Measurements from ENCODE around the gene THY1.
"Not testable (repeated sequence)": the region's sequence is repeated elsewhere in the genome, so short reads cannot be mapped to it uniquely, and the experiment has no call there.

The THY1 gene

DNA sequence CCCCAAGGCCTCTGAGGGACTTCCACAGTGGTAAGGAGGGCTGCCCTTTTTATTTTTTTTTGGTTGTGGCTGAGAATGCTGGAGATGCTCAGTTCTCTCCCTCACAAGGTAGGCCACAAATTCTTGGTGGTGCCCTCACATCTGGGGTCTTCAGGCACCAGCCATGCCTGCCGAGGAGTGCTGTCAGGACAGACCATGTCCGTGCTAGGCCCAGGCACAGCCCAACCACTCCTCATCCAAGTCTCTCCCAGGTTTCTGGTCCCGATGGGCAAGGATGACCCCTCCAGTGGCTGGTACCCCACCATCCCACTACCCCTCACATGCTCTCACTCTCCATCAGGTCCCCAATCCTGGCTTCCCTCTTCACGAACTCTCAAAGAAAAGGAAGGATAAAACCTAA lies 4.2 kb downstream of the THY1 start:
- DNase-seq (ENCODE audit: low spot score), result no peak
- no peak for FAIRE-seq

DNA sequence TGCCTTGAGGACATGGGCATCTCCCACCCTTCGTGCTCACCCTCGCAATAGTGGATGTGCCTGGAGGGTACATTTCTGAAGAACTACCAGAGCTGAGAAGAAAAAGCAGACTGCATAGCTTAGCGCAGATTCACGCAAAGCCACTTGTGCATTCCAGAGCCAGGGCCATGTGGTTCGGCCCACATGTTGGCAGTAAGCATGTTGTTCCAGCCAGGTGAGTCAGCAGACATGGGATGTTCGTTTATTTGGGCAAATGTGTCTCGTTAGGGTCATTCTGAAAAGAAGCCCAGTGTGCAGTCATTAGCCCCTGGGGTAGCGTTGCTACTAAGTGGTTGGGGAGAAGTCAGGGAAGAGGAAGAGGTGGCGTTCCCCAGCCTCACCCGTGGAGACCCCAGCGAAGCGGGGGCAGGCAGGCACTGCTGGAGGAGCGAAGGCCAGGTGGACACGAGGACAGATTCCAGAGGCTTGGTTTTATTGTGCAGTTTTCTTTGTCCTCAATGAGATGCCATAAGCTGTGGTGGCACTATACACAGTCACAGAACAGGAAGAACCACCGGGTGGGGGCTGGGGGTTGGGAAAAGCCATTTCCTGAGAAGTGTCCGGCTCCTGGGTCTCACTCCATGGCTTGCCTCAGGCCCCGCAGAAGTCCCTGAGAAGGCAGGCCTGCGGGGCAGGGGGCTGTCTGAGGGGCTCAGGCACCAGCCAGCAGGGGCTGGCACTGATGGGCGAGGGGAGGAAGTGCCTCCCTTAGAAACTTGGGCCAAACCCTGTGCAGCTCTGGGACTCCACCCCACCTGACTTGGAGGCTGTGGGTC lies 5.0 kb downstream of the THY1 start:
- FAIRE-seq (peak; percentile 60), DNase-seq (ENCODE audit: low spot score) (peak; percentile 43)

DNA sequence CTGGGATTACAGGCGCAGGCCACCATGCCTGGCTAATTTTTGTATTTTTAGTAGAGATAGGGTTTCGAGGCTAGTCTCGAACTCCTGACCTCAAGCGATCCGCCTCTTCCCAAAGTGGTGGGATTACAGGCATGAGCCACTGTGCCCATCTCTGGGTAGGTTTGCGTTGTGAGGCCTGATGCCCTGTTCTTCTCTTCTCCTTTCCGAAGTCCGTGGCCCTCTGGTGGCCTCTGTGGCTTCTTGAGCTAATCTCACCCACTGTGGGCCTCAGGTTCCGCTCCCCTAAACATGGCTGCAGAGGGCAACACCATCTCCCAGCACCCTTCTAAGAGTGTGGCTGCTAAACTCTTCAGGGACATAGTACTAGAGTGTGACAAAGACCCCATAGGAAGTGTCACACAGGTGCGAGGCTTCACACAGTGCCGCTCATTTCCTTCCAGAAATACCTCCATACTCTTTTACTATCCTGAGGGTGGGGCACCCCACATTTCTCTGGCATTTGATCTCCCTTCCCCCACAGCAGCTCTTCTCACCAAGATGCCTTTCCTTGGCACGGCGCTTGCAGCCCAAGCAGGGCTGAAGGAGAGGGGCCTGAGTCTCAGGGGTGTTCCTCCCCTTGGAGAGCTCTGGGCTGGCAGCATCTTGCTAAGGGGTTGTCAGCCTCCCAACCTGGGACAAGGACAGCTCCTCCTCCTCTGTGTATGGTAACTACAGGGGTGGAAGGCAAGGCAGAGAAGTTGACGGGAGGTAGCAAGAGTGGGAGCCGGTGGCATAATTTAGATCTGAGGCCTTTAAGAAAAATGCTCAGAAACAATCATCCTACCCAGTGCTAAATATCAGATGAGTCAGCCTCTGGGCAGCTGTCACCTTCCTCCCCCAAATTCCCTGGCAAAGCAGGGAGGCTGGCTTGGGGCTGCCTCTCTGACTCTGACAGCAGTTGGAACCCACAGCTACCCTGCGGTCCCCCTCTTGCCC lies 6.1 kb downstream of the THY1 start:
- FAIRE-seq, result peak; percentile 63

DNA sequence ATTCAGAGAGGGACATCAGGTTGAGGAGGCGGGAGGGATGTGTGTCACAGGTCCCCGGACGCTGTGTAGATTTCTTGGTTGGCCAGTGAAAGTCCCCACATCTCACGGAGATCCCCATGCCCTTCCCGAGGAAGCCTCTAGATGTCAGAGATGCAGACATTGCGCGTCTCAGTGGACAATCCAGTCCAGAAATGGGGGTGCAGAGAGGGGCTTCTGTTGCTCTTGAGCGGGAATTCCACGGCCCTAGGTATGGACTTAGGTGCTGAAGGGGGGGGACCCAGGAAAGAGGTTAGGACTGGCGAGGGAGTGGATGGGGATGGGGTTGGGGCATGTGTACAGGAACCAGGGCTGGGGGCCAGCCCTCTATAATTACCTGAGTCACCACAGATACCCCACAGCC lies 7.0 kb downstream of the THY1 start:
- DNase-seq (ENCODE audit: low spot score), result no peak
- no peak for FAIRE-seq

More for the DNA sequence above, 6.1 kb downstream of the THY1 start:
- peak; percentile 50 for DNase-seq (ENCODE audit: low spot score)

DNA sequence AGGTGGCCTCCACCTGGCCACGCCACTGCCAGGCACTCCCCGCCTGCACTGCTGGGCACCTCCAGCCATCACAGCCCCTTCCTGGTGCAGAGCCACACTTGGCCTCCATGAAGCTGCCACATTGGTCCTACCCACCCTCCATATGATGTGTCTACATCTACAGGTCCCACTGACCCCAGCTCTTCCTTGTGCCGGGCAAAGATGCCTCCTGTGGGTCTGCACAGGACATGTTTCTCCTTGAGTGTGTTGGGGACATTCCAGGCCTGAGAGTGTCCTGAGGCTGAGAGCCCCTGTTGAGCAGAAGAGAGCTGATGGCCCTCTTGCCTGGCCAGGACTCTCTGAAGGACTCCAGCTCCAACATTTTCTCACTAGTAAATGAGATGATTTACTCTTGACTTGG lies 7.5 kb downstream of the THY1 start:
- DNase-seq (ENCODE audit: low spot score) (no peak), FAIRE-seq (no peak)

DNA sequence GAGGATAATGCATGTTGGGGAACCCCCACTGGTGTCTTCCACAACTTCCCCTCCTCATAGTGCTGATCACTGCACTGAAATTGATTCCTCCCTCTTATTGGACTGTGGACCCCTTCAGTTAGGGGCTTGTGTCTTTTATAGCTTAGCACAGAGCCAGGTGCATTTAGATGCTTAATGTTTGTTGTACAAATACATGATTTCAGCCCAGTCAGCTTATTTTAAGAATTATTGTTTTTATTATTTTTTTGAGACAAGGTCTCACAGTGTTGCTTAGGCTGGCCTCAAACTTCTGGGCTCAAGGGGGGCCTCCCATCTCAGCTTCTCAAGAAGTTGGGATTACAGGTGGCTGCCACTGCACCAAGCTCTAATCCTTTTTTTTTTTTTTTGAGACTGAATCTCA lies 8.2 kb downstream of the THY1 start:
- no peak for FAIRE-seq
- DNase-seq (ENCODE audit: low spot score), result no peak

DNA sequence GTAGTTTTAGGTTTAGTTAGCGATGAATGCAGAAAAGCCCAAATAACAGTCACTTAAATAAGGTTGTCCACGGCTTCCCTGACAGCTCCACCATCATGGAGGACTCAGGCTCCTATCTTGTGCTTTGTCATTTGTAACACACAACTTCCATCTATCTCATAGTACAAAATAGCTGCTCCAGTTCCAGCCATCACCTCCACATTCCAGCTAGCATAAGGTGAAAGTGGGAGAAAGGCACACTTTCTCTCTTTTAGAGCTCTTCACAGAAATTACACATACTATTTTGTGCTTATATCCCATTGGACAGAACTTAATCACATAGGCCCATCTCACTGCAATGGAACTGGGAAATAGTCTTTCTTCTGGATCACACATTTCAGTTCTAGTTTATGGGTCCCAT lies 8.7 kb downstream of the THY1 start:
- no peak for FAIRE-seq
- DNase-seq (ENCODE audit: low spot score), result no peak

DNA sequence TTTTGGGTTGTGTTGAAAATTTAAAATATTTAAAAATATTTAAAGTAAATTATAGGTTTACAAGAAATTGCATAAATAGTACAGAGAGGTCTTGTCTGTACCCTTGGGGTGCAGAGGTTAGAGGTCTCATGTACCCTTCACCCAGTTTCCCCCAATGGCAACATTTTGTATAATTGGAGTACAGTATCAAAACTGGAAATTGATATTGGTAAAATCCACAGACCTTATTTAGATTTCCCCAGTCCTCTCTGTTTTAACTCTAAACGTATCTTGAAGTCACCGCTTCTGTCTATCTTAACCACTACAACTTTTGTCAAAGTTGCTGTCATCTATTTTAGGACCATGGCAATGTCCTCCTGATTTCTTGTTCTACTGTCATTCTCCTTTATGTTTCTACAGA lies 10.9 kb downstream of the THY1 start:
- FAIRE-seq (no peak), DNase-seq (ENCODE audit: low spot score) (no peak)

DNA sequence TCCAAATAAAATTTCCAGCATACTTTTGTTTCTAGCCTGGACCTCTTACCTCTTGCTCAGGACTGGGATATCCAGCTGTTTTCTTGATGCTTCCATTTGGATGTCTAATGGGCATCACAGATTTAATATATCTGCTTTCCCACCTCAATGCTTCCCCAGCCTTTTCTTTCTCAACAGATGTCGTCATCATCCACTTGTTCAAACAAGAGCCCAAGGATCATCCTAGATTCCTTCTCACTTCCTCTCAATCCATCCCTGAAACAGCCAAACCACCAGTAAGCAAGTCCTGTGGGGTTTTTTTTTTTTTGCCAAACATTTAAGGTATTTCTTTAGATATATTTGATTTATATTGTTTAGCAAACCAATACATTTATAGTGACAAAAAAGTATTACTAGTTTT lies 12.5 kb downstream of the THY1 start:
- FAIRE-seq (no peak), DNase-seq (ENCODE audit: low spot score) (no peak)

DNA sequence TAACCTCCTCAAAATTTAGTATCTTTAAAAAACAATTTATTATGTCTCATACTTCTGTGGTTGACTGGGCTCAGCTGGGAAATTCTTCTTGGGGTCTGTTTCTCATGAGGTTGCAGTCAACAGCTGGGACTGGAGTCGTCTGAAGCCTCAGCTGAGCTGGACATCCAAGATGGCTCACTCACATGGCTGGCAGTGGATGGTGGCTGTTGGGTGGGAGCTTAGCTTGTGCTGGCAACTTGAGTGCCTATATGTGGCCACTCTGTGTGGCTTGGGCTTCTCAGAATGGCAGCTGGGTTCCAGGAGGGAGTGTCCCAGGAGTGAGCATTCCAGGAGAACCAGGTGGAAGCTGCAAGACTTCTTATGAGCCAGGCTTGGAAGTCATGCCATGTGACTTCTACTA lies 13.2 kb downstream of the THY1 start:
- no peak for DNase-seq (ENCODE audit: low spot score)

DNA sequence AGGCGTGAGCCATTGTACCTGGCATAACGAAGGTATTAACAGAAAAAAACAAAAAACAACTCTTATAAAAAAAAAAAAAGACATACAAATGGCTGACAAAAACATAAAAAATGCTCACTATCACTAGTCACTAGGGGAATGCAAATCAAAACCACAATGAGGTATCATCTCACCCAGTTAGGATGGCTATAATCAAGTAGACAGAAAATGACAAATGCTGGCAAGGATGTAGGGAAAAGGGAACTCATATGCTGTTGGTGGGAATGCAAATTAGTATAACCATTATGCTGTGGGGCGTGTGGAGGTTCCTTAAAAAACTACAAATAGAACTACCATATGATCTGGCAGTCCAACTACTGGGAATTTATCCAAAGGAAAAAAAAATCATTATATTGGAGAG lies 17.0 kb downstream of the THY1 start:
- FAIRE-seq (no peak), DNase-seq (ENCODE audit: low spot score) (no peak)

More for the DNA sequence above, 13.2 kb downstream of the THY1 start:
- no peak for FAIRE-seq

DNA sequence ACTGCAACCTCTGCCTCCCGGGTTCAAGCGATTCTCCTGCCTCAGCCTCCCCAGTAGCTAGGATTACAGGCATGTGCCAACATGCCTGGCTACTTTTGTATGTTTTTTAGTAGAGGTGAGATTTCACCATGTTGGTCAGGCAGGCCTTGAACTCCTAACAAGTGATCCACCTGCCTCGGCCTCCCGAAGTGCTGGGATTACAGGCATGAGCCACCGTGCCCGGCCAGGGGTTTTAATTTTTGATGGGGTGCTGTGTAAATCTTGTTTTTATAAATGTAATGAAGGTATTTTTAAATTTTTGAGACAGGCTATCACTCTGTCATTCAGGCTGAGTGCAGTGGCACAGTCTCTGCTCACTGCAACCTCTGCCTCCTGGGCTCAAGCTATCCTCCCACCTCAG lies 17.5 kb downstream of the THY1 start:
- not testable (repeated sequence) for FAIRE-seq

DNA sequence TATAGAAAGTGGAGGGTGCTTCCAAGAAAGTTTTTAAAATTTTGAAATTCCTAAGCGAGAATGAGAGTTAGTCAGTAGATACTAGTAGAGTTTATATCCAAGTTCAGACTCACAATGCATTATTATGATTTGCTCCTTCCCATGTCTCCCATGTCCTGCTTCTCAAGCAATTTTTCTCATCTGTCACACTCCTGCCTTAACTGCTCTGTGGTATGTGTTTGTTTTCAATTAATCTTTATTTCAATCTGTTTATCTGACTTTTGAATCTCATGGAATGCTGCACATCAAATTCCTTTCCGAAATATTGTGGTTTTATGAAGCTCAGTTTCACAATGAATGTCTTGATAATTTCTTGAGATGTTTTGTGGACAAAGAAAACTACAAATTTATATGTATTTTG lies 18.1 kb downstream of the THY1 start:
- FAIRE-seq (no peak), DNase-seq (ENCODE audit: low spot score) (no peak)

More for the DNA sequence above, 17.5 kb downstream of the THY1 start:
- not testable (repeated sequence) for DNase-seq (ENCODE audit: low spot score)

DNA sequence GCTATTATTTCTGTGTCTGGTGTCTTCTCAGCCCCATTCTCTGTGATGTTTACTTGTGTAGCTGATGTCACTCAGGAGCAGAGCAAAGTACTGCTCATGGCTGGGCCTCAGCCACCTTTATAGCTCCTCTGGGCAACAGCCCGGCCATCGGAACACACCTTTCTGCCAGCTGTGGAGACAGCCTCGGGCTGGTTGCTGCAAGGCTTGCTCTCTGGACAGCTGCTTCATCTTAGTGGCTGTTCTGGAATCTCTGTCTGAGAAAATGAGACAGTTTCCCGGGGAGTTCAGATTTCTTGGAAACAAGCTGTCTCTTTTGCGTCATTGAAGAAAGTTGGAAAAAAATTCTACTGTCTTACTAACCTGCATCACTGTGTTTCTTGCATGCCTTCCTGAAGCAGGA lies 20.0 kb downstream of the THY1 start:
- DNase-seq (ENCODE audit: low spot score), result no peak
- FAIRE-seq, result no peak

DNA sequence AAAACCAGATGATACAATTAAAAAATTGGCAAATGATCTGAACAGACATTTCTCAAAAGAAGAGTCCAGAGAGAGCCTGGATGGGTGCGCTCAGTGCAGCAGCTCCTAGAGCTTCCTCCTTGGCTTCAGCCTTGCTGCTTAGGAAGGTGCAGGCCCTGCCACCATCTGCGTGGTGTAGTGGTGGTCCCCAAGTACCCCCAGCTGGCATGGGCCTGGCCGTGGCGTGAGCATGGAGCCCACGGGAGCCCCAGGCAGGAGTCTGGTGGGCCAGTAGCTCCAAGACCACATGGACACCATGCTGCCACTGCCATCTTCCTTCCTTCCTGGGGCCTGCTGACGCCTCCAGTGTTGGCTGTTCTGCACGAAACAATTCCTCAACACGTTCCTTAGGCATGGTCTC lies 20.5 kb downstream of the THY1 start:
- FAIRE-seq (no peak), DNase-seq (ENCODE audit: low spot score) (no peak)

DNA sequence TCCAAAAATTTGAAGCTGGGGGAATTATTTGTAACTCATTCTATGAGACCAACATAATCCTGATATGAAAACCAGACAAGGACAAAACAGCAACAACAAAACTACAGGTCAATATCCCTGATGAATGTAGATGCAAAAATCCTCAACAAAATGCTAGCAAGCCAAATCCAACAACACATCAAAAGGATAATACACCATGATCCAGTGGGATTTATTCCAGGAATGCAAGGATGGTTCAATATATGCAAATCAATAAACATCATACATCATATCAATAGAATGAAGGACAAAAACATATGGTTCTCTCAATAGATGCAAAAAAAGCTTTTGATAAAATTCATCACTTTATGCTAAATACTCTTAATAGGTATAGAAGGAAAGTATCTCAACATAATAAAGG lies 22.1 kb downstream of the THY1 start:
- FAIRE-seq (no peak), DNase-seq (ENCODE audit: low spot score) (no peak)

DNA sequence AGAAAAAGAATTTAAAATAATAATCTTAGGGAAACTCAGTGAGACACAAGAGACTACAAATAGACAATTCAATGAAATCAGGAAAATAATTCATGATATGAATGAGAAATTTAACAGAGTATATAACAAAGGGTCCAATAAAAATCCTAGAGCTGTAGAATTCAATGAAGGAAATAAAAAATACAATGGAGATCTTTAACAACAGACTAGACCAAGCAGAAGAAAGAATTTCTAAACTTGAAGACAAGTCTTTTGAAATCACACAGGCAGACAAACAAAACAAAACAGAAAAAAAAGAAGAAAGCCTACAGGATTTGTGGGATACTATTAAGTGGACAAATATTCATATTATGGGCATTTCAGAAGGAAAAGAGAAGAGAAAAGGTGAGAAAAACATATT lies 25.2 kb downstream of the THY1 start:
- no peak for DNase-seq (ENCODE audit: low spot score)
- no peak for FAIRE-seq

DNA sequence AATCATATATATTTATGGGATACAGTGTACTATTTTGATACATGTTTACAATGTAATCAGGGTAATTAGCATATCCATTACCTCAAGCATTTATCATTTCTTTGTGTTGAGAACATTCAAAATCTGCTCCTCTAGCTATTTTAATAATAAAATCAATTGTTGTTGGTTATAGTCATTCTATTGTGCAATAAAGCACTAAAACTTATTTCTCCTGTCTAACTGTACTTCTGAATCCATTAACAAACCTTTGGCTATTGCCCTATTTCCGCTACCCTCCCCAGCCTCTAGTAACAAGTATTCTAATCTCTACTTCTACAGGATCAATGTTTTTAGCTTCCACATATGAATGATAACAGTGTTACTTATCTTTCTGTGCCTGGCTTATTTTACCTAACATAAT lies 26.1 kb downstream of the THY1 start:
- DNase-seq (ENCODE audit: low spot score) (no peak), FAIRE-seq (no peak)

DNA sequence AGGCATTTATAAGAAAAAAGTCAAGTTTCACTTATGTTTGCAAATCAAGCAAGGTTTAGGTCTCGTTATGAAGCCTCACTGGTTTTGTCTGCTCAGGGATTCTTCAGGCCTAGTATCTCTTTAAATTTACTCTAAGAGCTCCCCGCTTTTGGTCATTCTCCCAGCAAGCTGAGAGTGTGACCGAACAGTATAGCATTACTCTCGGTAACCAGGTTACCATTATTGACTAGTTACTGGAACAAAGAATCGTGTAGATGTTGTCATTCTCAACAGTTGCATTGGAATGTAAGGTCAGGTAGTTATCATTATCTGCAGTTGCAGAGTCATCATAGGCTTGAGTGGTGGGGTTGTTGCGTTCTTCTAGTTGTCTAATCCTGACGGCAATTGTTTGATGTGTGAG lies 31.7 kb downstream of the THY1 start:
- FAIRE-seq (no peak), DNase-seq (ENCODE audit: low spot score) (no peak)

DNA sequence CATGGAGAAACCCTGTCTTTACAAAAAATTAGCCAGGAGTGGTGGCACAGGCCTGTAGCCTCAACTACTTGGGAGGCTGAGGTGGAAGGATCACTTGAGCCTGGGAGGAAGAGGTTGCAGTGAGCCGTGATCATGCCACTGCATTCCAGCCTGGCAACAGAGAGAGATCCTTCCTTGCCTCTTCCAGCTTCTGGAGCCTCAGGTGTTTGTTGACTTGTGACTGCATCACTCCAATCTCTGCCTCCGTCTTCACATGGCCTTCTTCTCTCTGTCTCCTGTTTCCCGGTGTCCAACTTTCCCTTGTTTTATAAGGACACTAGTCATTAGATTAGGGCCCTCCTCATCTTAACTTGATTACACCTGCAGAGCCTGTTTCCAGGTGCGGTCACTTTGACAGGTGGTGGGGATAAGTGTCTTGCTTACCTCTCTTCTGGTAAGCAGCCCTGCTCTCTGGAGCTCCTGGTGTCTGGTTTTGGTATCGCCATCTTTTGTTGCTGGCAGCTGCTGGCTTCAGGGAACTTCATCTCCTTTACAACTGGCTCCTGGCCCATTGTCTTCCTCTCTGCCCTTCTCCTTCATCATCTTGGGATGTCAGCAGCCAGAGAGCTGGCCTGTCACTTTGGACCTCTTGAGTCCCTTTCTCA lies 33.2 kb downstream of the THY1 start:
- DNase-seq (ENCODE audit: low spot score), result no peak
- FAIRE-seq, result no peak

DNA sequence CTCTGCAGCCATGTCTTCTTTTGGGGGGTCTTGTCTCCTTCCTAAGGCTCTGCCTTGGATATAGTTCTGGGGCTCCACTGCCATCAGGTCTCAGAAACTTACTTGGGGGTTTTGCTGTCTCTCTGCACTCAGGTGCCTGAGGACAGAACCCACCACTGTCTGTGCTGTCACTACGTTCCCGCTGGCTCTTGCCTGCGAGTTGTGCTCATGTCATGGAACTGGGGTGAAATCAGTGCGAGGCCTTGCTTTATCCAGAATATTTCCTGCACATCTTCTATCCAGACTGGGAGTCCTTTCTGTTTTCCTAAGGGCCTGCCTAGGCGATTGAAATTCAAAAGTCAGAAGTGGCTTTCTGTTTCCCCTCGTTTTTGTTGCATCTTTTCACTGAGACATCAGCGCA lies 34.9 kb downstream of the THY1 start:
- DNase-seq (ENCODE audit: low spot score) (no peak), FAIRE-seq (no peak)

DNA sequence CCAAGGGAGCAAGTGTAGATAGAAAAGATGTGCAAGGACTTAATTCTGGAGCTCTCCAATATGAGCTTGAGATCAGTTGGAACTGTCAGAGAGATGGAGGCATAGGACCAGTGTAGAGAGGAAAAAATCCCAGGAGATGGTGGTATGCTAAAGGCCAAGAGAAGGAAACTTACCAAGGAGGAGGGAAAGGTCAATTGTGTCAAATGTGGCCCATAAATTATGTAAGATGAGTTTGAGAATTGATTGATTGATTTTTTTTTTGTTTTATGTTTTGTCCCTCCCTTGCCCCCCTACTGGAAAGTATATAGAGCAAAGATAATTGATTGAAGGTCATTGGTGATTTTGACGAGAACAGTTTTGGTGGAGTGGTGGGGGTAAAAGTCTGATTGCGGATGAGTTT lies 38.6 kb downstream of the THY1 start:
- FAIRE-seq, result no peak
- DNase-seq (ENCODE audit: low spot score), result no peak
